GM12878 (cell line): ENCODE measurements around the gene ARL3. TPM values are rescaled to one million over a fixed set of nuclear protein-coding genes. Genes with fewer than 3 reads are reported as not detected.
A peak's percentile ranks its signal among the peaks of the same experiment; 100 is the strongest.

Experiments used
- ATAC-seq: fragments of 200-7000 bp; cut with Tn5 transposase; 3 replicates; pipeline ENCODE4 v1.9.1; 2020; ENCODE audit warnings: mild to moderate bottlenecking, moderate library complexity
- BruUV-seq: library from RNA; stranded (reverse); fragments of 400-500 nt; replicated peaks from 2 replicates; lab custom pipeline; 2021; lab: Mats Ljungman, UMichigan
- CTCF ChIA-PET: fragments of 300-600 bp; sonication (Branson Sonifier 250); formaldehyde crosslinking; extraction: SDS; loops from one replicate; lab custom pipeline; 2021; ENCODE audit warnings: inconsistent platforms; lab: Yijun Ruan, JAX
- POLR2A ChIA-PET: fragments of 350-600 bp; formaldehyde crosslinking; extraction: SDS; loops from one replicate; lab custom pipeline; 2021; ENCODE audit warnings: inconsistent platforms; lab: Charles Lee
- RAD21 ChIA-PET: fragments of 300-600 bp; sonication (Branson Sonifier 250); formaldehyde crosslinking; loops from one replicate; lab custom pipeline; 2023; ENCODE audit warnings: antibody characterized with exemption; ENCODE audit not compliant: unreplicated experiment; lab: Charles Lee
- SMC1A ChIA-PET: fragments of 300-600 bp; sonication (Branson Sonifier 250); formaldehyde crosslinking; loops from one replicate; lab custom pipeline; 2023; ENCODE audit not compliant: unreplicated experiment, uncharacterized antibody; lab: Charles Lee
- DNase-seq: peaks from one replicate; pipeline ENCODE4 v3.0.0-alpha.2; 2011; ENCODE audit warnings: low read depth, low spot score
- FAIRE-seq: peaks from 3 replicates; lab custom pipeline; 2011; peaks lifted over from hg19 to GRCh38; lab: Jason Lieb, UNC
- H2AFZ ChIP-seq: 2 replicates; pipeline ENCODE4 v1.6.0; 2011; ENCODE audit warnings: low read depth, low read length, control low read depth; ENCODE audit not compliant: control insufficient read depth
- H3K27ac ChIP-seq: 2 replicates; pipeline ENCODE4 v1.5.1; 2011; ENCODE audit warnings: control low read depth; ENCODE audit not compliant: control insufficient read depth, insufficient read depth
- H3K27me3 ChIP-seq, 2 experiments: replicated peaks in 1 of 2; 2 replicates each; pipeline versions ENCODE4 v1.6.0 to v1.6.1; 2011; ENCODE audit warnings: low read length in 1 of 2; ENCODE audit not compliant: control insufficient read depth in 2 of 2, insufficient read depth in 2 of 2
- H3K36me3 ChIP-seq, 2 experiments: 2 replicates each; pipeline ENCODE4 v1.5.1; 2011; ENCODE audit warnings: low read length in 1 of 2; ENCODE audit not compliant: control insufficient read depth in 2 of 2, insufficient read depth in 2 of 2
- H3K4me1 ChIP-seq: 2 replicates; pipeline ENCODE4 v1.6.1; 2011; ENCODE audit warnings: mild to moderate bottlenecking, low read length, moderate library complexity, mixed read lengths; ENCODE audit not compliant: control insufficient read depth, insufficient read depth
- H3K4me2 ChIP-seq: 2 replicates; pipeline ENCODE4 v1.6.0; 2011; ENCODE audit warnings: control low read depth; ENCODE audit not compliant: control insufficient read depth, insufficient read depth
- H3K4me3 ChIP-seq: fragments of 200-600 bp; sonication (generic); 2 replicates; pipeline ENCODE4 v1.5.1; 2016
- H3K79me2 ChIP-seq: 2 replicates; pipeline ENCODE4 v1.6.0; 2011; ENCODE audit warnings: low read length; ENCODE audit not compliant: control insufficient read depth, insufficient read depth
- H3K9ac ChIP-seq: 2 replicates; pipeline ENCODE4 v1.8.0; 2011; ENCODE audit warnings: low read length, control low read depth, mixed read lengths; ENCODE audit not compliant: control insufficient read depth, insufficient read depth
- H3K9me3 ChIP-seq: replicated peaks from 3 replicates; pipeline ENCODE4 v1.5.1; 2011; ENCODE audit warnings: mild to moderate bottlenecking, low read length; ENCODE audit not compliant: control insufficient read depth, insufficient read depth
- H4K20me1 ChIP-seq: 2 replicates; pipeline ENCODE4 v1.6.0; 2011; ENCODE audit not compliant: control insufficient read depth, insufficient read depth
- BHLHE40 ChIP-seq, 2 experiments: fragments of 450-650 bp in 1 of 2; IDR thresholded peaks; 2 replicates each; pipeline ENCODE4 v1.6.1; 2011 to 2017; ENCODE audit warnings: low read depth in 2 of 2, borderline replicate concordance in 1 of 2, improper control_type of control experiment in 1 of 2, low read length in 1 of 2, mild to moderate bottlenecking in 1 of 2
- CBFB ChIP-seq: IDR thresholded peaks from 2 replicates; pipeline ENCODE4 v1.6.1; 2016; ENCODE audit warnings: antibody characterized with exemption, low read depth
- CREM ChIP-seq: IDR thresholded peaks from 2 replicates; pipeline ENCODE4 v1.6.1; 2014; ENCODE audit warnings: antibody characterized with exemption, low read depth
- EED ChIP-seq: sonication (generic); IDR thresholded peaks from 2 replicates; pipeline ENCODE4 v1.6.1; 2016; ENCODE audit warnings: antibody characterized with exemption, low read depth
- EP300 ChIP-seq, 2 experiments: fragments of 150-350 bp in 1 of 2; IDR thresholded peaks; 2 replicates each; pipeline ENCODE4 v1.6.1; 2011 to 2012; ENCODE audit warnings: low read depth in 2 of 2, low read length in 2 of 2, borderline replicate concordance in 1 of 2, improper control_type of control experiment in 1 of 2, inconsistent platforms in 1 of 2; ENCODE audit not compliant: control insufficient read depth in 1 of 2
- FOS ChIP-seq: IDR thresholded peaks from 3 replicates; pipeline ENCODE4 v1.6.1; 2011; ENCODE audit warnings: borderline replicate concordance; ENCODE audit not compliant: insufficient read length; ENCODE audit errors: extremely low read depth
- NKRF ChIP-seq: fragments of 450-650 bp; conservative IDR thresholded peaks from 2 replicates; pipeline ENCODE4 v1.6.1; 2017; ENCODE audit warnings: mild to moderate bottlenecking, moderate library complexity
- RELB ChIP-seq: fragments of 450-650 bp; IDR thresholded peaks from 2 replicates; pipeline ENCODE4 v1.6.1; 2017; ENCODE audit warnings: low read depth, mild to moderate bottlenecking, moderate library complexity
- RFX5 ChIP-seq: IDR thresholded peaks from 2 replicates; pipeline ENCODE4 v1.6.1; 2011; ENCODE audit warnings: low read depth, low read length, improper control_type of control experiment
- SMAD1 ChIP-seq: fragments of 450-650 bp; IDR thresholded peaks from 2 replicates; pipeline ENCODE4 v1.6.1; 2018; ENCODE audit warnings: mild to moderate bottlenecking, low read depth; ENCODE audit not compliant: partially characterized antibody
- TAF1 ChIP-seq: IDR thresholded peaks from 2 replicates; pipeline ENCODE4 v1.6.1; 2011; ENCODE audit warnings: mild to moderate bottlenecking, low read depth, low read length, borderline replicate concordance
- TCF12 ChIP-seq: IDR thresholded peaks from 2 replicates; pipeline ENCODE4 v1.6.1; 2011; ENCODE audit warnings: low read depth, mild to moderate bottlenecking, low read length
- WGBS: methylation state at CpG from one replicate; pipeline ENCODE4 v1.1.6; 2016; ENCODE audit warnings: low lambda C conversion rate; ENCODE audit not compliant: insufficient replicate concordance, insufficient coverage; ENCODE audit errors: missing lambda C conversion rate; 5-methylcytosine and 5-hydroxymethylcytosine counted together
- in situ Hi-C: fragments of 300-500 bp; cut with MboI; formaldehyde crosslinking; loops from 9 replicates; pipeline ENCODE4 v1.14.3; 2018; ENCODE audit warnings: mixed read lengths
- intact Hi-C: fragments of 100-400 bp; cut with micrococcal nuclease; formaldehyde crosslinking; loops from one replicate; pipeline ENCODE4 v1.14.2; 2022; ENCODE audit not compliant: unreplicated experiment
- polyA plus RNA-seq, 11 experiments: library from polyadenylated mRNA; depleted of rRNA in 4 of 11; unstranded in 6 of 11; stranded (reverse) in 5 of 11; fragments of >200 nt; fragmentation: Nextera tagmentation in 4 of 11; fragmentation: Illumina TruSeq in 1 of 11; extraction: Ambion mirVana in 4 of 11; extraction: Trizol in 1 of 11; gene quantifications; 1 replicate in 1 of 11; 2 replicates in 10 of 11; pipeline versions ENCODE4 v1.2.1 to v1.2.3, GENCODE V29; 2011 to 2016; ENCODE audit warnings: inconsistent platforms in 2 of 11, missing spikeins in 2 of 11, low read depth in 1 of 11
- total RNA-seq, 4 experiments: library from RNA; depleted of rRNA in 3 of 4; stranded (reverse); fragments of >200 nt in 3 of 4; fragmentation: Illumina TruSeq in 1 of 4; extraction: Trizol in 1 of 4; gene quantifications; 2 replicates each; pipeline versions ENCODE4 v1.2.1 to v1.2.3, GENCODE V29; 2013 to 2021
- TF ChIP-seq, protein P1 (sequence below): fragments of 450-650 bp; IDR thresholded peaks from 2 replicates; pipeline ENCODE4 v1.6.1; 2016; ENCODE audit warnings: mild to moderate bottlenecking
- TF ChIP-seq, protein P2 (sequence below): IDR thresholded peaks from 2 replicates; pipeline ENCODE4 v1.6.1; 2012; ENCODE audit warnings: low read length, inconsistent platforms

Gene ARL3
- total and polyA plus RNA-seq, 10 of the 15 experiments (the other 5 are each of a cell fraction or from before 2014, with no cell fraction given) = 4.9 to 26.1 (median 11.0) TPM

DNA sequence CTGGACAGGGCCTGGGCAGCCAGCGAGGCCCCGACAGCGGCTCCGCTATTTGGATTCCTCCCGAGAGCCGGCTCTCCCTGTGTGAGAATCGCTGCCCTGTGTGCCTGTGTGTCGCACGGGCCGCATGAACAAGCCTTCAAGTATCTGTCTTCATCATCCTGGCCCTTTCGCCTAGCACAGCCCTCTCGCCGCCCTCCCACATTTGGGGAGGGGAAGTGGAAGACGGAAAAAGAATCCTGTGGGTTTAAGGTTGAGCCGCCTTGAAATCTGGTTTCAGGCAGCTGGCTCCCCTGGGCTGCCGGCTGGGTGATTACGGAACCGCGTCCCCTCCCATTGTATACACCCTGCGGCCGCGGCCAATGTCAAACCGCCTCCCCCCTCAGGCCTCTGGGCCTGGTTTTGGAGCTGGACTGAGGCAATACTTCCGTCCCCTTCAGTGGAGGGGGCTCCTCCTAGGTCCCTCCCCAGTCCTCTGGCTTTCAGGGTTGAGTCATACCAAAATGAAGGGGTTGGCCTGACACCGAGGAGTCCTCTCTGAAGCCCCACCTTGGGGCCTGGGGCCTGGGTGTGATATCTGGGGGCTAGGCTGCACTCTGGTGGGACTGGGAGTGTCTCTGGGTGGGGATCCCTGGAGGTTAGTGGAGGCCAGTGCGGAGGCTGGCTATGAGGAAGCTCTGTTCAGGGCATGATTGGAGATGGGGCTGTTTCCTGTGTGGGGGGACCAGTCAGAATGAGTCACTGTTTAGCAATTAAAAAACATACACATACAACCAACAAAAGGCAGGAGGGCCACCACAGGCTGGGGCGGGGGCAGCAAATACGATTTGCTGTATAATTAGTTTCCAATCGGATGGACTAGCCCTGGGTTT is 68.2 kb downstream of the ARL3 start:
- ChIA-PET SMC1A (interaction anchor here (0.5 to 9.3 kb wide), 10 partner anchors 10 to 138 kb away, joined by 3 to 103 read pairs (median 4); partner anchors contain the start of genes ARL3 and SFXN2), CTCF (interaction anchor here (0.8 to 13.5 kb wide), 5 partner anchors 14 to 67 kb away, joined by 3 to 128 read pairs (median 18); partner anchors contain the start of gene ARL3), RAD21 (interaction anchor here (1.2 to 5.0 kb wide), 9 partner anchors 15 to 143 kb away, joined by 4 to 59 read pairs (median 9); partner anchors contain the start of genes ACTR1A, ARL3, SFXN2 and SUFU), POLR2A (interaction anchor here (0.6 to 14.1 kb wide), 11 partner anchors 9 to 277 kb away, joined by 3 to 151 read pairs (median 5); partner anchors contain the start of genes ARL3, SFXN2 and WBP1L)
- peak overlapping the region; percentile 96 for H3K27ac ChIP-seq
- TSS peak; percentile 75 for BruUV-seq
- no peaks in the 10 kb centered on the region for H3K36me3 ChIP-seq
- in situ Hi-C loops = no loop called here
- H2AFZ ChIP-seq = 0 out of 2 replicates have a peak overlapping the region, but pooled peaks have one; percentile 3
- no peaks in the 10 kb centered on the region for H3K9me3 ChIP-seq
- peak overlapping the region; percentile 98 for H3K4me2 ChIP-seq
- peak overlapping the region; percentile 99 for H3K9ac ChIP-seq
- peak; percentile 94 for FAIRE-seq
- intact Hi-C loops = loop anchor here (1.0 to 10.0 kb wide), 4 partner anchors 67 to 549 kb away; partner anchors contain the start of genes ACTR1A, NFKB2 and NT5C2
- peak; percentile 51 for ATAC-seq
- no peaks in the 10 kb centered on the region for H3K27me3 ChIP-seq
- H4K20me1 ChIP-seq = no peaks in the 10 kb centered on the region
- peaks cover 41% of the 10 kb centered on the region for H3K4me1 ChIP-seq
- WGBS = under 1% methylated on average over 29 of the region's 29 CpGs
- H3K4me3 ChIP-seq = peak overlapping the region; percentile 93
- H3K79me2 ChIP-seq = peaks cover 86% of the 10 kb centered on the region
- peak; percentile 69 for DNase-seq
- TF ChIP-seq EED = peak; percentile 90
- TF ChIP-seq TCF12 = peak; percentile 94
- TF ChIP-seq RFX5 = no peak
- TF ChIP-seq BHLHE40 (IDR thresholded peaks at IDR 0.05; ENCODE audit: borderline replicate concordance in 1 of 2, low read depth in 2 of 2, low read length in 1 of 2) = peak in 1 of 2 experiments; percentile 35; a peak in 3 of 4 replicates
- TF ChIP-seq NKRF = peak; percentile 53; the same call in 1 of the 2 replicates
- TF ChIP-seq, protein P1, sequence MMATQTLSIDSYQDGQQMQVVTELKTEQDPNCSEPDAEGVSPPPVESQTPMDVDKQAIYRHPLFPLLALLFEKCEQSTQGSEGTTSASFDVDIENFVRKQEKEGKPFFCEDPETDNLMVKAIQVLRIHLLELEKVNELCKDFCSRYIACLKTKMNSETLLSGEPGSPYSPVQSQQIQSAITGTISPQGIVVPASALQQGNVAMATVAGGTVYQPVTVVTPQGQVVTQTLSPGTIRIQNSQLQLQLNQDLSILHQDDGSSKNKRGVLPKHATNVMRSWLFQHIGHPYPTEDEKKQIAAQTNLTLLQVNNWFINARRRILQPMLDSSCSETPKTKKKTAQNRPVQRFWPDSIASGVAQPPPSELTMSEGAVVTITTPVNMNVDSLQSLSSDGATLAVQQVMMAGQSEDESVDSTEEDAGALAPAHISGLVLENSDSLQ = peak; percentile 13; the same call in 1 of the 2 replicates
- TF ChIP-seq, protein P2, sequence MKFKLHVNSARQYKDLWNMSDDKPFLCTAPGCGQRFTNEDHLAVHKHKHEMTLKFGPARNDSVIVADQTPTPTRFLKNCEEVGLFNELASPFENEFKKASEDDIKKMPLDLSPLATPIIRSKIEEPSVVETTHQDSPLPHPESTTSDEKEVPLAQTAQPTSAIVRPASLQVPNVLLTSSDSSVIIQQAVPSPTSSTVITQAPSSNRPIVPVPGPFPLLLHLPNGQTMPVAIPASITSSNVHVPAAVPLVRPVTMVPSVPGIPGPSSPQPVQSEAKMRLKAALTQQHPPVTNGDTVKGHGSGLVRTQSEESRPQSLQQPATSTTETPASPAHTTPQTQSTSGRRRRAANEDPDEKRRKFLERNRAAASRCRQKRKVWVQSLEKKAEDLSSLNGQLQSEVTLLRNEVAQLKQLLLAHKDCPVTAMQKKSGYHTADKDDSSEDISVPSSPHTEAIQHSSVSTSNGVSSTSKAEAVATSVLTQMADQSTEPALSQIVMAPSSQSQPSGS = no peak
- TF ChIP-seq CBFB = peak; percentile 79; the same call in 1 of the 2 replicates
- TF ChIP-seq RELB = peak; percentile 62; the same call in 1 of the 2 replicates
- peak in 1 of 2 experiments; percentile 47; a peak in 1 of 4 replicates for TF ChIP-seq EP300 (IDR thresholded peaks at IDR 0.05; ENCODE audit: borderline replicate concordance in 1 of 2, control insufficient read depth in 1 of 2, low read depth in 2 of 2, low read length in 2 of 2)
- TF ChIP-seq FOS = no peak
- peak; percentile 42 for TF ChIP-seq TAF1
- TF ChIP-seq CREM = peak; percentile 53
- peak; percentile 35 for TF ChIP-seq SMAD1
